Measurements from ENCODE around the gene EMCN. TPM values are rescaled to one million over a fixed set of nuclear protein-coding genes. Genes with fewer than 3 reads are reported as not detected.

Gene EMCN
- polyA plus RNA-seq, 2 of the 4 experiments (the other 2 are of a cell fraction): not detected

DNA sequence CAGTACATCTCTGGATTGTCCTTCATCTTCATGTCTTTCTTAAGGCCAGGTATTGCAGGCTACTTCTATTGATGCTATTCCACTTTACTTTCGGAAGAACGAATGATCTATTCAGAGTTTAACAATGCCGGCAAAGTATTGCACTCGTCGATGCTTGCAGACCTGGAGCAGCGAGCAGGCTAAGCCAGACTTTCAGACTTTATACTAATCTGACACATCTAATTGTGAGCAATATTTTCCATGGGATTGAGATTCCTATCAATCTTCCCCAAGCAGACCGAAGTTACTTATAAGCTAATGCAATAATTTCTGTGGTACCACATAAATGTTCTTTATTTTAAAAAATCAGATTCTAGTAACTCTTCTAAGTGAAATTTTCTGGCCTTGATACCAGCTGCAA lies 1.6 kb downstream of the EMCN start (continued):
- no peak for TF ChIP-seq REST (IDR thresholded peaks at IDR 0.05)

DNA sequence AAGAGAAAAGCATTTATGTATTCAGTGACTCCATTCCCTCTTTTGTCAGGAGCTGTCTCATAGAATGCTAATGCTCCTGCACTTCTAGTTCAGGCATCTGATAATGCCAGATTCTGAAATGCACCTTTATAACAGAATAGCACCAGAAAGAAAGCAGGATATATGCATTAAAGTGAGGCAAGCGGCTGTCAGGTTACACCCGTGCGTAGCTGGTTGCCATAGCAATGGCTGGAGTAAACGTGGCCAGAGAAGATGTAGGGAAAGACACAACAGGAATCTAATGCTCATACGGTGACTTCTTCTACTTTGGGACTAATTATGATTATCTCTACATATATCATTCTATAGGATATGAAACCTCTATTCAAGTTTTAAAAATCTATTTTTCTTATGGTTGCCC lies 5.9 kb downstream of the EMCN start:
- no peak for ATAC-seq
- no peak for FAIRE-seq

DNA sequence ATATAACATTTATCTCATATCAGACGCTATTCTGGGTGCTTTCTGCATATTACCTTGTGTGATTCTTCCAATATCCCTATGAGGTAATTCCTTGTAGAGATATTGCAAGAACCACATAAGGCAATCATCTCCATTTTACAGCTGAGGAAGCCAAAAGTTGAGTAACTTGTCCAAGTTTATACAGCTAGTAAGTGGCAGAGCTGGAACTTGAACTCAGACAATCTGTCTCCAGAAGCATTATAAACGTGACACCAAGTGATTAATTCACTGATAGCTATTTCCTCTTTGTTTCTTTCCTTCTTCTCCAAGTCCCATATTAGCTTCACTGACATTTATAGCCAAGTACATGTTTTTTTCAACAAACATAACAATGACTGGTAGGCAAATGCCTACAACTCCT lies 7.3 kb downstream of the EMCN start:
- CTCF ChIA-PET: no interaction called here
- 37% methylated on average over 2 of the region's 2 CpGs for WGBS (ENCODE audit: missing lambda C conversion rate)
- no peak overlapping the region for H3K27ac ChIP-seq
- ATAC-seq: no peak
- FAIRE-seq: no peak
- POLR2A ChIA-PET: no interaction called here
- H3K4me2 ChIP-seq: no peak overlapping the region
- no peak for DNase-seq (ENCODE audit: low read depth in 1 of 2, low spot score in 1 of 2)
- no peak for TF ChIP-seq MAX (IDR thresholded peaks at IDR 0.05)
- no peak for TF ChIP-seq FOSB (CRISPR knock-in tag; IDR thresholded peaks at IDR 0.05)
- TF ChIP-seq, protein P1, sequence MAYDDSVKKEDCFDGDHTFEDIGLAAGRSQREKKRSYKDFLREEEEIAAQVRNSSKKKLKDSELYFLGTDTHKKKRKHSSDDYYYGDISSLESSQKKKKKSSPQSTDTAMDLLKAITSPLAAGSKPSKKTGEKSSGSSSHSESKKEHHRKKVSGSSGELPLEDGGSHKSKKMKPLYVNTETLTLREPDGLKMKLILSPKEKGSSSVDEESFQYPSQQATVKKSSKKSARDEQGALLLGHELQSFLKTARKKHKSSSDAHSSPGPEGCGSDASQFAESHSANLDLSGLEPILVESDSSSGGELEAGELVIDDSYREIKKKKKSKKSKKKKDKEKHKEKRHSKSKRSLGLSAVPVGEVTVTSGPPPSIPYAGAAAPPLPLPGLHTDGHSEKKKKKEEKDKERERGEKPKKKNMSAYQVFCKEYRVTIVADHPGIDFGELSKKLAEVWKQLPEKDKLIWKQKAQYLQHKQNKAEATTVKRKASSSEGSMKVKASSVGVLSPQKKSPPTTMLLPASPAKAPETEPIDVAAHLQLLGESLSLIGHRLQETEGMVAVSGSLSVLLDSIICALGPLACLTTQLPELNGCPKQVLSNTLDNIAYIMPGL (CRISPR knock-in tag; IDR thresholded peaks at IDR 0.05; ENCODE audit: borderline replicate concordance): no peak
- TF ChIP-seq, protein P2, sequence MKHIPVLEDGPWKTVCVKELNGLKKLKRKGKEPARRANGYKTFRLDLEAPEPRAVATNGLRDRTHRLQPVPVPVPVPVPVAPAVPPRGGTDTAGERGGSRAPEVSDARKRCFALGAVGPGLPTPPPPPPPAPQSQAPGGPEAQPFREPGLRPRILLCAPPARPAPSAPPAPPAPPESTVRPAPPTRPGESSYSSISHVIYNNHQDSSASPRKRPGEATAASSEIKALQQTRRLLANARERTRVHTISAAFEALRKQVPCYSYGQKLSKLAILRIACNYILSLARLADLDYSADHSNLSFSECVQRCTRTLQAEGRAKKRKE (CRISPR knock-in tag; IDR thresholded peaks at IDR 0.05; ENCODE audit: low read depth): no peak
- TF ChIP-seq HES2 (IDR thresholded peaks at IDR 0.05): no peak
- no peak for TF ChIP-seq CEBPB (IDR thresholded peaks at IDR 0.05)
- TF ChIP-seq RCOR1 (IDR thresholded peaks at IDR 0.05; ENCODE audit: low read depth, low read length): no peak
- no peak for TF ChIP-seq BHLHE40 (IDR thresholded peaks at IDR 0.05; ENCODE audit: low read depth, low read length)
- TF ChIP-seq HOXA7 (CRISPR knock-in tag; IDR thresholded peaks at IDR 0.05): no peak
- TF ChIP-seq ZNF302 (CRISPR knock-in tag; IDR thresholded peaks at IDR 0.05): no peak
- no peak for TF ChIP-seq FOSL2 (IDR thresholded peaks at IDR 0.05)
- no peak for TF ChIP-seq FOSL2 (CRISPR knock-in tag; IDR thresholded peaks at IDR 0.05)
- TF ChIP-seq CHD4 (IDR thresholded peaks at IDR 0.05; ENCODE audit: borderline replicate concordance): no peak
- TF ChIP-seq HDAC2 (IDR thresholded peaks at IDR 0.05): no peak
- TF ChIP-seq RAD21 (conservative IDR thresholded peaks at IDR 0.05 in 1 of 2, IDR thresholded peaks at IDR 0.05 in 1 of 2): no peak
- no peak for TF ChIP-seq SREBF2 (IDR thresholded peaks at IDR 0.05)
- no peak for TF ChIP-seq CBX2 (IDR thresholded peaks at IDR 0.05; ENCODE audit: borderline replicate concordance, low read depth)
- no peak for TF ChIP-seq GATA3 (IDR thresholded peaks at IDR 0.05; ENCODE audit: borderline replicate concordance)
- no peaks in the 10 kb centered on the region for H3K4me1 ChIP-seq
- H3K9me3 ChIP-seq: no peaks in the 10 kb centered on the region
- H3K4me3 ChIP-seq: no peak overlapping the region

More for the DNA sequence above, 5.9 kb downstream of the EMCN start:
- POLR2A ChIA-PET: no interaction called here
- no peak for DNase-seq (ENCODE audit: low read depth in 1 of 2, low spot score in 1 of 2)
- no peak overlapping the region for H3K4me2 ChIP-seq
- no peaks in the 10 kb centered on the region for H3K9me3 ChIP-seq
- no peak overlapping the region for H3K27ac ChIP-seq
- CTCF ChIA-PET: interaction anchor here (0.7 to 0.9 kb wide), 2 partner anchors 472 to 1323 kb away, joined by 3 to 5 read pairs; no protein-coding TSS in a partner anchor
- H3K4me3 ChIP-seq: no peak overlapping the region
- H3K4me1 ChIP-seq: no peaks in the 10 kb centered on the region
- WGBS (ENCODE audit: missing lambda C conversion rate): 76% methylated on average over 5 of the region's 5 CpGs
- no peak for TF ChIP-seq SMC3 (IDR thresholded peaks at IDR 0.05)
- TF ChIP-seq HES2 (IDR thresholded peaks at IDR 0.05): no peak
- TF ChIP-seq JUN (IDR thresholded peaks at IDR 0.05): no peak
- TF ChIP-seq HOXB13 (CRISPR knock-in tag; IDR thresholded peaks at IDR 0.05; ENCODE audit: low read depth): no peak
- no peak for TF ChIP-seq MAX (IDR thresholded peaks at IDR 0.05)
- no peak for TF ChIP-seq PHF8 (IDR thresholded peaks at IDR 0.05; ENCODE audit: borderline replicate concordance, low read depth)
- TF ChIP-seq CBX8 (IDR thresholded peaks at IDR 0.05): no peak
- TF ChIP-seq KDM5A (IDR thresholded peaks at IDR 0.05): no peak
- no peak for TF ChIP-seq RAD21 (conservative IDR thresholded peaks at IDR 0.05 in 1 of 2, IDR thresholded peaks at IDR 0.05 in 1 of 2)
- no peak for TF ChIP-seq ZNF302 (CRISPR knock-in tag; IDR thresholded peaks at IDR 0.05)
- TF ChIP-seq FOSL2 (IDR thresholded peaks at IDR 0.05): no peak
- TF ChIP-seq FOSL2 (CRISPR knock-in tag; IDR thresholded peaks at IDR 0.05): no peak

Measured in A549 (cell line).